IMR-90 (cell line): ENCODE data around the gene TOMM22. TPM values are rescaled to one million over a fixed set of nuclear protein-coding genes. Genes with fewer than 3 reads are reported as not detected.

Experiments
- ATAC-seq: fragments of 200-7000 bp; cut with Tn5 transposase; 2 replicates; pipeline ENCODE4 v1.9.1; 2020; ENCODE audit warnings: low read depth, mild to moderate bottlenecking, moderate library complexity
- BruUV-seq: library from RNA; stranded (reverse); fragments of 400-500 nt; replicated peaks from 2 replicates; lab custom pipeline; 2021; lab: Mats Ljungman, UMichigan
- CTCF ChIA-PET: fragments of 300-600 bp; formaldehyde crosslinking; extraction: SDS; loops from one replicate; lab custom pipeline; 2021; ENCODE audit warnings: antibody characterized with exemption; lab: Yijun Ruan, JAX
- POLR2A ChIA-PET: fragments of 300-600 bp; sonication (Branson Sonifier 250); formaldehyde crosslinking; loops from one replicate; lab custom pipeline; 2022; ENCODE audit warnings: antibody characterized with exemption; ENCODE audit not compliant: unreplicated experiment; lab: Charles Lee
- DNase-seq: peaks from one replicate; pipeline ENCODE4 v3.0.0; 2013
- H2AFZ ChIP-seq: replicated peaks from 2 replicates; pipeline ENCODE3; 2013; ENCODE audit warnings: low read length, mild to moderate bottlenecking; ENCODE audit not compliant: poor library complexity
- H2AK5ac ChIP-seq: 2 replicates; pipeline ENCODE4 v1.6.1; 2013; ENCODE audit warnings: low read depth, low read length, inconsistent platforms
- H2AK9ac ChIP-seq: replicated peaks from 2 replicates; pipeline ENCODE3; 2013; ENCODE audit warnings: mild to moderate bottlenecking, low read depth, low read length, moderate library complexity; ENCODE audit not compliant: poor library complexity
- H2BK120ac ChIP-seq: 2 replicates; pipeline ENCODE4 v1.6.1; 2013; ENCODE audit warnings: low read depth, low read length, inconsistent platforms
- H2BK15ac ChIP-seq: 3 replicates; pipeline ENCODE4 v1.6.1; 2013; ENCODE audit warnings: low read depth, low read length, inconsistent platforms
- H2BK20ac ChIP-seq: 2 replicates; pipeline ENCODE4 v1.6.1; 2013; ENCODE audit warnings: low read depth, mild to moderate bottlenecking, inconsistent platforms, low read length, moderate library complexity
- H2BK5ac ChIP-seq: 2 replicates; pipeline ENCODE4 v1.6.1; 2013; ENCODE audit warnings: mild to moderate bottlenecking, low read depth, low read length, inconsistent platforms; ENCODE audit not compliant: poor library complexity, severe bottlenecking
- H3K14ac ChIP-seq: replicated peaks from 2 replicates; pipeline ENCODE4 v1.6.1; 2013; ENCODE audit warnings: low read depth, low read length, inconsistent platforms
- H3K18ac ChIP-seq: 2 replicates; pipeline ENCODE4 v1.6.1; 2013; ENCODE audit warnings: low read depth, low read length, control low read depth
- H3K23ac ChIP-seq: 2 replicates; pipeline ENCODE4 v1.6.1; 2013; ENCODE audit warnings: low read depth, low read length, inconsistent platforms
- H3K27ac ChIP-seq: 2 replicates; pipeline ENCODE4 v1.5.1; 2013; ENCODE audit warnings: mild to moderate bottlenecking, control low read depth, low read length; ENCODE audit not compliant: insufficient read depth
- H3K27me3 ChIP-seq: 2 replicates; pipeline ENCODE4 v1.6.1; 2013; ENCODE audit warnings: low read length; ENCODE audit not compliant: control insufficient read depth, insufficient read depth
- H3K36me3 ChIP-seq: 2 replicates; pipeline ENCODE4 v1.6.1; 2013; ENCODE audit warnings: low read length, mixed read lengths; ENCODE audit not compliant: control insufficient read depth, insufficient read depth
- H3K4ac ChIP-seq: 2 replicates; pipeline ENCODE4 v1.6.1; 2013; ENCODE audit warnings: low read depth, low read length, inconsistent platforms
- H3K4me1 ChIP-seq: 2 replicates; pipeline ENCODE4 v1.6.1; 2013; ENCODE audit warnings: low read length, mixed read lengths; ENCODE audit not compliant: control insufficient read depth, insufficient read depth
- H3K4me2 ChIP-seq: 2 replicates; pipeline ENCODE4 v1.6.1; 2013; ENCODE audit warnings: low read depth, mild to moderate bottlenecking, control low read depth, low read length, moderate library complexity
- H3K4me3 ChIP-seq: 2 replicates; pipeline ENCODE4 v1.5.1; 2013; ENCODE audit warnings: low read depth, mild to moderate bottlenecking, control low read depth, low read length, moderate library complexity; ENCODE audit not compliant: insufficient read depth
- H3K56ac ChIP-seq: 2 replicates; pipeline ENCODE4 v1.6.1; 2013; ENCODE audit warnings: low read length, inconsistent platforms; ENCODE audit not compliant: insufficient read depth; ENCODE audit errors: extremely low read depth
- H3K79me1 ChIP-seq, 2 experiments: 2 replicates each; pipeline ENCODE4 v1.6.1; 2013; ENCODE audit warnings: low read length in 2 of 2, inconsistent platforms in 1 of 2, low read depth in 1 of 2
- H3K9ac ChIP-seq: 2 replicates; pipeline ENCODE4 v1.6.1; 2013; ENCODE audit warnings: low read depth, low read length, control low read depth
- H3K9me1 ChIP-seq: 2 replicates; pipeline ENCODE4 v1.6.1; 2013; ENCODE audit warnings: low read length, inconsistent platforms; ENCODE audit not compliant: insufficient read depth
- H3K9me3 ChIP-seq: 2 replicates; pipeline ENCODE4 v1.6.1; 2013; ENCODE audit warnings: low read length; ENCODE audit not compliant: control insufficient read depth, insufficient read depth
- H4K20me1 ChIP-seq: 2 replicates; pipeline ENCODE4 v1.6.1; 2013; ENCODE audit warnings: low read length, inconsistent platforms; ENCODE audit not compliant: insufficient read depth
- H4K5ac ChIP-seq: 2 replicates; pipeline ENCODE4 v1.6.1; 2013; ENCODE audit warnings: mild to moderate bottlenecking, low read depth, low read length, control low read depth
- H4K8ac ChIP-seq, 2 experiments: 2 replicates each; pipeline ENCODE4 v1.6.1; 2013; ENCODE audit warnings: low read depth in 2 of 2, low read length in 2 of 2, control low read depth in 1 of 2, inconsistent platforms in 1 of 2
- H4K91ac ChIP-seq: 2 replicates; pipeline ENCODE4 v1.6.1; 2013; ENCODE audit warnings: low read depth, low read length, inconsistent platforms; ENCODE audit not compliant: insufficient read depth
- BHLHE40 ChIP-seq: fragments of 150-350 bp; IDR thresholded peaks from 2 replicates; pipeline ENCODE4 v1.6.1; 2016; ENCODE audit warnings: mild to moderate bottlenecking, low read depth, low read length
- CEBPB ChIP-seq: IDR thresholded peaks from 2 replicates; pipeline ENCODE4 v1.6.1; 2012; ENCODE audit warnings: low read depth, low read length, improper control_type of control experiment
- CHD1 ChIP-seq: IDR thresholded peaks from 2 replicates; pipeline ENCODE4 v1.6.1; 2012; ENCODE audit warnings: low read depth, low read length, improper control_type of control experiment
- MAFK ChIP-seq: IDR thresholded peaks from 2 replicates; pipeline ENCODE4 v1.6.1; 2012; ENCODE audit warnings: low read depth, low read length, improper control_type of control experiment
- MXI1 ChIP-seq: IDR thresholded peaks from 2 replicates; pipeline ENCODE4 v1.6.1; 2012; ENCODE audit warnings: low read depth, mild to moderate bottlenecking, low read length, moderate library complexity, borderline replicate concordance
- NFE2L2 ChIP-seq: fragments of 150-350 bp; IDR thresholded peaks from 2 replicates; pipeline ENCODE4 v1.6.1; 2016; ENCODE audit warnings: low read depth, mild to moderate bottlenecking, low read length
- RAD21 ChIP-seq: IDR thresholded peaks from 2 replicates; pipeline ENCODE4 v1.6.1; 2012; ENCODE audit warnings: low read length, improper control_type of control experiment
- RCOR1 ChIP-seq: IDR thresholded peaks from 2 replicates; pipeline ENCODE4 v1.6.1; 2012; ENCODE audit warnings: mild to moderate bottlenecking, low read length, improper control_type of control experiment; ENCODE audit not compliant: insufficient replicate concordance
- RFX5 ChIP-seq: IDR thresholded peaks from 2 replicates; pipeline ENCODE4 v1.8.0; 2012; ENCODE audit warnings: low read depth, mild to moderate bottlenecking, low read length, moderate library complexity
- whole genome bisulfite sequencing, 2 experiments: methylation state at CpG; one replicate each; pipeline versions ENCODE4 v1.1.5 to v1.1.7; 2013; ENCODE audit warnings: missing lambda C conversion rate in 2 of 2; ENCODE audit not compliant: insufficient read length in 1 of 2; ENCODE audit errors: extremely low coverage in 2 of 2; 5-methylcytosine and 5-hydroxymethylcytosine counted together
- dilution Hi-C: fragments of 300-500 bp; cut with HindIII; formaldehyde crosslinking; loops from one replicate; pipeline ENCODE4 v1.14.3; 2018; ENCODE audit warnings: low sequenced_read_pairs; ENCODE audit not compliant: unreplicated experiment
- in situ Hi-C: fragments of 300-500 bp; cut with MboI; formaldehyde crosslinking; loops from 3 replicates; pipeline ENCODE4 v1.14.3; 2019; ENCODE audit warnings: low sequenced_read_pairs, inconsistent platforms, mixed read lengths
- intact Hi-C: fragments of 100-400 bp; cut with micrococcal nuclease; formaldehyde crosslinking; loops from 2 replicates; pipeline ENCODE4 v1.10.0; 2022
- polyA plus RNA-seq, 3 experiments: library from polyadenylated mRNA; depleted of rRNA; stranded (reverse); fragments of >200 nt; gene quantifications; 2 replicates each; pipeline ENCODE4 v1.2.3, GENCODE V29; 2012; ENCODE audit warnings: low replicate concordance in 1 of 3
- total RNA-seq: library from RNA; depleted of rRNA; stranded (reverse); fragments of >200 nt; gene quantifications from 2 replicates; pipeline ENCODE4 v1.2.3, GENCODE V29; 2012

Gene TOMM22
- total and polyA plus RNA-seq, 2 of the 4 experiments (the other 2 are of a cell fraction): 38.7 to 78.0 TPM

DNA sequence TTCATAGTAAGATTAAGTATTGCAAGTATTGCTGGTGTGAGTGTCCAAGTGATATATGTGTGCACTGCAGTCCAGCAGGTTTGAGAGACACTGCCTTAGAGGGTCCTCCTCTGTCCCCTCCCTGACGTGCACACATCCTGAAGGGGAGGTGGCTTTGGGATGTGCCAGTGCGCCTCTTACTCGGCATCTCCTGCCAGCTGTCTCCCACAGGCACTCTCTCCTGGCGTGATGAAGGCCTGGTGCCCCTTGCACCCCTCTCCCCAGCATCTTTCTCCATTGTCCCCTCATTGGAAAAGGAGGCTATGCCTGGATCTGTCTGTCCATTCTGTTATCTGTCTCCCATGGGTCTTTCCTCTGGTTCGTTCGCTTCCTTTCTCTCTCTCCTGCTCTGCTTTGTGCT is 48.2 kb downstream of the TOMM22 start:
- Histone ChIP-seq H3K9me1 (no peaks in the 10 kb centered on the region), H3K4me1 (peaks cover 5% of the 10 kb centered on the region), H3K4ac (no peak overlapping the region), H3K9me3 (no peaks in the 10 kb centered on the region), H3K18ac (no peak overlapping the region), H2BK5ac (no peak overlapping the region), H2AK5ac (no peak overlapping the region), H3K27me3 (no peaks in the 10 kb centered on the region), H3K56ac (no peak overlapping the region), H3K4me2 (no peak overlapping the region), H2BK120ac (no peak overlapping the region), H4K20me1 (peaks cover 14% of the 10 kb centered on the region), H2AK9ac (no peak overlapping the region), H4K8ac (no peak overlapping the region), H3K23ac (no peak overlapping the region), H3K79me1 (peaks cover 0 to 22% of the 10 kb centered on the region in 2 experiments; a peak in 3 of 4 replicates), H3K14ac (no peak overlapping the region), H2BK20ac (no peak overlapping the region), H3K9ac (no peak overlapping the region), H4K5ac (no peak overlapping the region), H2AFZ (no peak overlapping the region), H2BK15ac (no peak overlapping the region), H4K91ac (no peak overlapping the region), H3K4me3 (no peak overlapping the region), H3K27ac (no peak overlapping the region), H3K36me3 (peaks cover 77% of the 10 kb centered on the region)
- in situ Hi-C loops (no loop called here), intact Hi-C loops (no loop called here), dilution Hi-C loops (no loop called here)
- WGBS, 2 experiments: 97% methylated on average over 6 of the region's 6 CpGs; no CpG with 5 or more reads in 1 of the 2 experiments
- no peak for DNase-seq
- BruUV-seq: no TSS peak
- no peak for ATAC-seq
- ChIA-PET POLR2A (no interaction called here), CTCF (no interaction called here)
- no peak for TF ChIP-seq RCOR1
- no peak for TF ChIP-seq MAFK
- no peak for TF ChIP-seq NFE2L2
- TF ChIP-seq RAD21: no peak
- no peak for TF ChIP-seq BHLHE40
- no peak for TF ChIP-seq MXI1
- TF ChIP-seq RFX5: no peak
- TF ChIP-seq CEBPB: no peak
- no peak for TF ChIP-seq CHD1
